ENCODE measurements around the gene DOCK10.

Gene DOCK10

GRCh38 chr2:225009768-225010167 lies 32.5 kb downstream of the DOCK10 start:
- no peak for DNase-seq

GRCh38 chr2:225008935-225009334 lies 33.3 kb downstream of the DOCK10 start:
- no peak for DNase-seq

GRCh38 chr2:225008179-225008856 lies 34.0 kb downstream of the DOCK10 start:
- no peak for DNase-seq

GRCh38 chr2:225006730-225007129 lies 35.5 kb downstream of the DOCK10 start:
- no peak for DNase-seq

GRCh38 chr2:225004597-225004996 lies 37.7 kb downstream of the DOCK10 start:
- no peak for DNase-seq

GRCh38 chr2:225002656-225003045 lies 39.6 kb downstream of the DOCK10 start:
- no peak for DNase-seq

- peak; percentile 15 for DNase-seq
Observed at GRCh38 chr2:225002039-225002655, 40.1 kb downstream of the DOCK10 start.

- no peak for DNase-seq
Observed at GRCh38 chr2:224999754-225000153, 42.5 kb downstream of the DOCK10 start.

- DNase-seq, result no peak
Observed at GRCh38 chr2:224999321-224999720, 42.9 kb downstream of the DOCK10 start.

- DNase-seq, result no peak
Observed at GRCh38 chr2:224997802-224998201, 44.5 kb downstream of the DOCK10 start.

- no peak for DNase-seq
Observed at GRCh38 chr2:224995419-224995818, 46.8 kb downstream of the DOCK10 start.

GRCh38 chr2:224994242-224994823 lies 47.9 kb downstream of the DOCK10 start:
- DNase-seq, result no peak

- no peak for DNase-seq
Observed at GRCh38 chr2:224990710-224991109, 51.6 kb downstream of the DOCK10 start.

GRCh38 chr2:224987733-224988132 lies 54.5 kb downstream of the DOCK10 start:
- no peak for DNase-seq

GRCh38 chr2:224986477-224986876 lies 55.8 kb downstream of the DOCK10 start:
- no peak for DNase-seq

GRCh38 chr2:224984637-224985036 lies 57.6 kb downstream of the DOCK10 start:
- no peak for DNase-seq

- DNase-seq, result no peak
Observed at GRCh38 chr2:224983712-224984554, 58.3 kb downstream of the DOCK10 start.

GRCh38 chr2:224982910-224983711 lies 59.2 kb downstream of the DOCK10 start:
- no peak for DNase-seq

- DNase-seq, result no peak
Observed at GRCh38 chr2:224982226-224982625, 60.0 kb downstream of the DOCK10 start.

GRCh38 chr2:224976629-224977525 lies 65.4 kb downstream of the DOCK10 start:
- DNase-seq, result no peak

- DNase-seq, result no peak
Observed at GRCh38 chr2:224975761-224976160, 66.5 kb downstream of the DOCK10 start.

Measured in NCI-H526 treated with DMSO at 0.1 percent for 48 hours (cell line).